Natural killer cell (primary cell): ENCODE results near the gene PLEKHH1. TPM values are rescaled to one million over a fixed set of nuclear protein-coding genes. Genes with fewer than 3 reads are reported as not detected.

ENCODE experiments used
- ATAC-seq, 3 donors: fragments of 150-1000 bp in 2 of 3; fragments of 200-7000 bp in 1 of 3; cut with Tn5 transposase; 1 replicate in 1 of 3; 2 replicates in 2 of 3; pipeline ENCODE4 v1.10.0; 2021; ENCODE audit warnings: mild to moderate bottlenecking in 2 of 3, moderate library complexity in 2 of 3
- DNase-seq, 2 donors: peaks; one replicate each; pipeline versions ENCODE4 v3.0.0 to v3.0.0-alpha.2; 2013 to 2021; ENCODE audit warnings: mixed read lengths in 1 of 2
- H3K27ac ChIP-seq: one replicate; pipeline ENCODE4 v1.5.1; 2013; ENCODE audit warnings: mild to moderate bottlenecking, low read length
- H3K27me3 ChIP-seq: one replicate; pipeline ENCODE4 v1.6.1; 2013; ENCODE audit warnings: low read length; ENCODE audit not compliant: control insufficient read depth, insufficient read depth
- H3K36me3 ChIP-seq: one replicate; pipeline ENCODE4 v1.6.1; 2013; ENCODE audit warnings: low read length; ENCODE audit not compliant: control insufficient read depth, insufficient read depth
- H3K4me1 ChIP-seq: one replicate; pipeline ENCODE4 v1.6.1; 2013; ENCODE audit warnings: low read length; ENCODE audit not compliant: control insufficient read depth, insufficient read depth
- H3K4me3 ChIP-seq: one replicate; pipeline ENCODE4 v1.5.1; 2013; ENCODE audit warnings: low read length
- H3K9me3 ChIP-seq: one replicate; pipeline ENCODE4 v1.6.1; 2013; ENCODE audit warnings: low read length; ENCODE audit not compliant: control insufficient read depth, insufficient read depth
- H3K27ac Mint-ChIP-seq, 2 donors: one replicate each; pipeline ENCODE4 v1.8.0; 2022; ENCODE audit warnings: mild to moderate bottlenecking in 2 of 2, mixed read lengths in 2 of 2, moderate library complexity in 1 of 2
- H3K27me3 Mint-ChIP-seq, 2 donors: one replicate each; pipeline ENCODE4 v1.8.0; 2022; ENCODE audit warnings: low read depth in 2 of 2, mixed read lengths in 2 of 2
- H3K36me3 Mint-ChIP-seq: one replicate; pipeline ENCODE4 v1.8.0; 2022; ENCODE audit warnings: mixed read lengths
- H3K4me1 Mint-ChIP-seq, 2 donors: one replicate each; pipeline ENCODE4 v1.8.0; 2022; ENCODE audit warnings: mixed read lengths in 2 of 2
- H3K4me3 Mint-ChIP-seq: one replicate; pipeline ENCODE4 v1.8.0; 2022; ENCODE audit warnings: mild to moderate bottlenecking, moderate library complexity, mixed read lengths
- H3K9me3 Mint-ChIP-seq, 2 donors: one replicate each; pipeline ENCODE4 v1.8.0; 2022; ENCODE audit warnings: mixed read lengths in 2 of 2
- WGBS: methylation state at CpG from one replicate; pipeline ENCODE4 v1.1.7; 2013; ENCODE audit warnings: missing lambda C conversion rate; ENCODE audit not compliant: insufficient coverage; 5-methylcytosine and 5-hydroxymethylcytosine counted together
- intact Hi-C: fragments of 100-400 bp; cut with micrococcal nuclease; formaldehyde crosslinking; loops from one replicate; pipeline ENCODE4 v1.14.2; 2022
- total RNA-seq, 4 donors: library from RNA; stranded (reverse); fragments of 120-200 nt in 1 of 4; gene quantifications; one replicate each; pipeline versions ENCODE4 v1.2.3 to v1.2.4, GENCODE V29; 2013 to 2022
- TF ChIP-seq, protein P1 (sequence below): fragments of 200-600 bp; IDR thresholded peaks from one replicate; pipeline ENCODE4 v1.8.0; 2022; ENCODE audit warnings: antibody characterized with exemption

Gene PLEKHH1
- total RNA-seq, 3 donors from 2014 or later (not counting 1 experiment from before 2014, with no cell fraction given): not detected

DNA sequence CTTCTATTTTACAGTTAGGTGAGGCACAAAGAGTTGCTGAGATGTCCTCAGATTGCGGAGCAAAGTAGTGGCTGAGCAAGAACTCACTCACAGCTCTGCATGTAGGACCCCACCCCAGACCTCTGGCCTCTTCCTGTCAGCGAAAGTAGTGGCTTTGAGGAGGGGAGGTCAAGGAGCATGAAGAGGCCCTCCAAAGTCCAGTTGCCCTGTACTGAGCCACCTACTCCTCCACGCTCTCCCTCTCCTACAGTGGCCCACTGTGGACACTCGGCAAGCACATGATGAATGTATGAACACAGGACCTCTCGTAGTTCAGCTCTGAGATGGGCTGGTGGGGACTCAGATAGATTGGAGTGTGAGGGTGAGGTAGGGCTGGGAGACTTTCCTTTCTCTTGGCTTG lies 5.3 kb upstream of the PLEKHH1 start:
- no peaks in the 10 kb centered on the region for H3K36me3 Mint-ChIP-seq
- no peaks in the 10 kb centered on the region for H3K9me3 Mint-ChIP-seq
- TF ChIP-seq, protein P1, sequence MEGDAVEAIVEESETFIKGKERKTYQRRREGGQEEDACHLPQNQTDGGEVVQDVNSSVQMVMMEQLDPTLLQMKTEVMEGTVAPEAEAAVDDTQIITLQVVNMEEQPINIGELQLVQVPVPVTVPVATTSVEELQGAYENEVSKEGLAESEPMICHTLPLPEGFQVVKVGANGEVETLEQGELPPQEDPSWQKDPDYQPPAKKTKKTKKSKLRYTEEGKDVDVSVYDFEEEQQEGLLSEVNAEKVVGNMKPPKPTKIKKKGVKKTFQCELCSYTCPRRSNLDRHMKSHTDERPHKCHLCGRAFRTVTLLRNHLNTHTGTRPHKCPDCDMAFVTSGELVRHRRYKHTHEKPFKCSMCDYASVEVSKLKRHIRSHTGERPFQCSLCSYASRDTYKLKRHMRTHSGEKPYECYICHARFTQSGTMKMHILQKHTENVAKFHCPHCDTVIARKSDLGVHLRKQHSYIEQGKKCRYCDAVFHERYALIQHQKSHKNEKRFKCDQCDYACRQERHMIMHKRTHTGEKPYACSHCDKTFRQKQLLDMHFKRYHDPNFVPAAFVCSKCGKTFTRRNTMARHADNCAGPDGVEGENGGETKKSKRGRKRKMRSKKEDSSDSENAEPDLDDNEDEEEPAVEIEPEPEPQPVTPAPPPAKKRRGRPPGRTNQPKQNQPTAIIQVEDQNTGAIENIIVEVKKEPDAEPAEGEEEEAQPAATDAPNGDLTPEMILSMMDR: no peak
- Histone ChIP-seq H3K27me3 (peaks cover 21% of the 10 kb centered on the region), H3K4me1 (peaks cover 4% of the 10 kb centered on the region), H3K36me3 (no peaks in the 10 kb centered on the region), H3K27ac (no peak overlapping the region), H3K4me3 (no peak overlapping the region), H3K9me3 (no peaks in the 10 kb centered on the region)
- no peak overlapping the region for H3K4me3 Mint-ChIP-seq
- WGBS: 85% methylated on average over 4 of the region's 5 CpGs
- ATAC-seq (no peak), DNase-seq (no peak)
- peaks cover 6% of the 10 kb centered on the region in 2 donors for H3K4me1 Mint-ChIP-seq
- H3K27me3 Mint-ChIP-seq: peaks cover 25 to 63% of the 10 kb centered on the region in 2 donors
- no peak overlapping the region for H3K27ac Mint-ChIP-seq
- intact Hi-C loops: no loop called here

DNA sequence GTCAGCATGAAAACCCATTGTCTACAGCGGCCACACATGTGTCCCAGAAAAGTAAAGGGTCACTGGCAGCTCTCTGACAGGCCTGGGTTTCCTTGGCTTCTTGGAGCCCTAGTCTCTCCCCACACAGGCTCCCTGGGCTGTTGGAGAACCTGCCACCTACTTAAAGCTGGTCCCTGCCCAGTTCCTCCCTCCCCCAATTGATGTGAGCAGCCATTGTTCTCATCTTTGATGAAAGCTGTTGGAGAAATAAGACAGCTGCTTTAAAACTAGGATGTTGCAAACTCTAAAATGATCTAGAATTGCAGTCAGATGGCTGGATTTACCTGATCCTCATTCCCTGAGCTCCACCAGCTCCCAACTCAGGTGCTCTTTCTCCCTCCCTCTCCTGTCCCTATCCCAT lies 4.8 kb upstream of the PLEKHH1 start:
- H3K36me3 Mint-ChIP-seq: no peaks in the 10 kb centered on the region
- peaks cover 4% of the 10 kb centered on the region for H3K4me1 ChIP-seq
- H3K9me3 Mint-ChIP-seq: no peaks in the 10 kb centered on the region
- peaks cover 6% of the 10 kb centered on the region in 2 donors for H3K4me1 Mint-ChIP-seq
- DNase-seq: no peak
- no peak overlapping the region for H3K27ac Mint-ChIP-seq
- WGBS: 94% methylated on average over 1 of the region's 1 CpG
- TF ChIP-seq, protein P1: no peak
- H3K4me3 ChIP-seq: no peak overlapping the region
- intact Hi-C loops: no loop called here
- peaks cover 21% of the 10 kb centered on the region for H3K27me3 ChIP-seq
- no peaks in the 10 kb centered on the region for H3K36me3 ChIP-seq
- H3K4me3 Mint-ChIP-seq: no peak overlapping the region
- H3K9me3 ChIP-seq: no peaks in the 10 kb centered on the region
- H3K27me3 Mint-ChIP-seq: peaks cover 25 to 60% of the 10 kb centered on the region in 2 donors
- no peak overlapping the region for H3K27ac ChIP-seq
- no peak for ATAC-seq

DNA sequence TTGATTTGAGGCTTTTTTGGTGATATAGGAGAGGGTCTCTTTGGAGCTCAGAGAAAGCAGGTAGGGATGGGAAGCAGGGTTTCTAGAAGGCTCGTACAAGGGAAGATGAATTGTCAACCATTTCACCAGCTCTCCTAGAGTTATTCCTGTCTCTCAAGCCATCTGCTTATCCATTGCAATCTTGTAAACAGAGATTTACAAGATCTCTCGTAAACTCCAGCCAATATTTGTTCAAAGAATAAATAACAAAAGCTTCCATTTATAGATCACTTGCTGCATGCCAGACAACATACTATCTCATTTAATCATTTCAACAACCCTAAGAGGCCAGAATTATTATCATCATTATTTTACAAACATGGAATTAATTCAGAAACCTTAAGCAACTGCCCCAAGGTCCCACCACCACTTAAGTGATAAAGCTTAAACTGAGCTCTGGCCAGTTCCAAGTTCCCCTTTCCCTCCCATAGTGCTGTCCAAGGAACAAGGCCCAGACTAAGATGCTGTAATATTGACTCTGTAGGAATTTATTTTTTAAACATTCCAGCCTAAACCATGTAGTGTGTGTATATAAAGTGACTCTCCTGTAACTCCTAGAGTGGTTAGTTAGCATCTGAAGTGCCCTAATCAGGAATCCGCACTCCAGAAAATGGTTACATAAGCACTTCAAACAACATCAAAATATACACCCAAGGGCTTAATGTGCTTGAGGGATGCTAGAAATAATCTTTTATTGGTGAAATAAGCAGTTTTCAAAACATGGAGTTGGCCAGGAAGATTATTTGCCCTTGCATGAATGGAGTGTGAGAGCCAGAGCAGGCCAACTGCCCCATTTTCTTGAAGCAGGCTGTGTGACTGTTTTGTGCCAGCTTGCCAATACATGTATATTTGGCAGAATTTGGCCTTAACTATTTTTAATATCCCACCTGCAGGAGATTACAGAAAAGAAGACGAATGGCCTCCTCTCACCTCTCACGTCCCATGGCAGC lies 2.8 kb upstream of the PLEKHH1 start:
- 74% methylated on average over 4 of the region's 5 CpGs for WGBS
- Histone ChIP-seq H3K27me3 (peaks cover 23% of the 10 kb centered on the region), H3K4me3 (no peak overlapping the region), H3K36me3 (no peaks in the 10 kb centered on the region), H3K27ac (no peak overlapping the region), H3K4me1 (peaks cover 9% of the 10 kb centered on the region), H3K9me3 (no peaks in the 10 kb centered on the region)
- DNase-seq: no peak
- no peaks in the 10 kb centered on the region for H3K36me3 Mint-ChIP-seq
- intact Hi-C loops: no loop called here
- no peak for ATAC-seq
- H3K4me1 Mint-ChIP-seq: peaks cover 6 to 10% of the 10 kb centered on the region in 2 donors
- TF ChIP-seq, protein P1: no peak
- H3K9me3 Mint-ChIP-seq: no peaks in the 10 kb centered on the region
- peaks cover 33 to 56% of the 10 kb centered on the region in 2 donors for H3K27me3 Mint-ChIP-seq
- H3K27ac Mint-ChIP-seq: no peak overlapping the region
- no peak overlapping the region for H3K4me3 Mint-ChIP-seq
